Stimulated activated CD8-positive, alpha-beta memory T cell treated with anti-CD3 and anti-CD28 coated beads, Interleukin-7, amount 100 ng/mL, for 4 hours (primary cell): ENCODE data around the gene COL25A1.
"Not testable (repeated sequence)": the region's sequence is repeated elsewhere in the genome, so short reads cannot be mapped to it uniquely, and the experiment has no call there.

Experiments used
- DNase-seq, 2 donors: peaks; one replicate each; pipeline ENCODE4 v3.0.0-alpha.2; 2020; ENCODE audit warnings: low read depth in 2 of 2

The COL25A1 gene

GRCh38 chr4:109125084-109125483 is 177.4 kb downstream of the COL25A1 start:
- DNase-seq = no peak

DNA sequence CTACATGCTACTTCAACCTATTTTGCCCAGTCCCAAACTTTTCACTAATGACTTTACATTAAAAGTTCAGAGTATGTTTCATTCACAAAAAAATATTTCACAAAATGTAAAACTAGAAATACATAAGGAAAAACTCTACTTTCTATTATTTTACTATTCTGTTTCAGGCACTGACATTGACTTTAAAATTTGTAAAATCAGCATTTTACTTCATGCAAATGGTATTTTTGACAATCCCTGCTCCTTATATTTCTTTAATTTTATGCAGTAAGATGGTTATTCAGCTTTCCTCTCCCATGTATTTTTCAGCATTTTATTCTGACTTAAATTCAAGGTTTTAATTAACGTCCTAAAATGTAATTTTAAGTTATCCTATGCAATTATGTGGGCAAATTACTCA is 178.5 kb downstream of the COL25A1 start:
- DNase-seq = no peak

GRCh38 chr4:109121561-109121960 is 180.9 kb downstream of the COL25A1 start:
- no peak for DNase-seq

- no peak for DNase-seq
These were observed 182.6 kb downstream of the COL25A1 start for GRCh38 chr4:109119852-109120251.

- no peak for DNase-seq
These were observed 183.8 kb downstream of the COL25A1 start for GRCh38 chr4:109118635-109119034.

DNA sequence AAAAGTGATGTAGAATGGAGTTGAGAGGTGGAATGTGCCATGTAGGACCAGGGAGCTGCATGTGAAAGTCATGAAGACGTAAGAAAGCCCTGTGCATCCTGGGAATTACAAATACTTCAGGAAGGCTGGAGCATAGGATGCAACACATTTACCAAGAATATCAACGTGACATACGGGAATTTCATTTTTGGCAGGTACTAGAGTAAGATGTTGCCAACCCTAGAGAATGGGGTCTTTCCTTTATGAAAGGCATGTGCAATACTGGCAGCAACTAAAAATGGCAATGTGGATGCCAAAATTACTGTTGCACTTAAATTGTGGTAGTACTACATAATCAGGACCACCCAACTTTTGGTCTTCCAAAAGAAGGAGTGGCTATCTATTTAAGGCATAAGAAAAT is 188.0 kb downstream of the COL25A1 start:
- no peak for DNase-seq

GRCh38 chr4:109113521-109113920 is 188.9 kb downstream of the COL25A1 start:
- DNase-seq = no peak

DNA sequence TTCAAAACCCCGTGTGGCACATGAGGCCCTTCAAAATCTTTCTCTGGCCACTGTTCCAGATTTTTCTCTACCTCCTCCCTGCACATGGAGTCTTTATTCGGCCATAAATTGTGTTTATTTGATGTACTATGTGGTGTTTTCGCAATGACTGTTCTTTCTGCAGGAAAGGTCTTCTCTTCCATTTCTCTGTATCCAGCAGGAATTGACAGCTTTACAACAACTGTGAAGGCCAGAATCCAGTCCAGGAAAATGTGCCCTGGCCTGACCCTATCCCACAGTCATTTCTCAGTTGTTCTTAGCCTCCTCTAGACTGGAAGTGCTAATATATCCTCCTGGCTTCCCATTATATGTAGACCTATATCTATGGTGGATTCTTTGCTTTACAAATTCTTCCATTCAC is 191.4 kb downstream of the COL25A1 start:
- no peak for DNase-seq

- not testable (repeated sequence) for DNase-seq
These were observed 194.2 kb downstream of the COL25A1 start for GRCh38 chr4:109108215-109108614.

DNA sequence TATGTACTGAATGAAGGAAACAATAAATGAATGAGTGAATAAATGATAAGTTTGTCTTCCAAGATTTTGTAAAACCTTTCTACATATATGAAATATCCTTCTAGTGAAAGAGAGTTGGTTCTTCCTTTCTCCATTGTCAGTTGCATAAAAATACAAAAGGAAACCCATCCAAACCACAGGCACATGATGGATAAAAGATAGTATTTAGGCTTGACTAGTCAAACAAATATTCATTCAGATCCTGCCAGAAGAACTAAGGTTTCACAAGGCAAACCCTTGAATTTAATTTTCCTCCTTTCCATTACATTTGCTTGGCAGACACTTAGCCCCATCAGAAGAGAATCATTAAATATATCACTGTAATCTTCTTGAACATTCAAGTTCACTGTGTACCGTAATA is 208.4 kb downstream of the COL25A1 start:
- DNase-seq = no peak

- no peak for DNase-seq
These were observed 210.6 kb downstream of the COL25A1 start for GRCh38 chr4:109091727-109092409.

- DNase-seq = no peak
These were observed 218.5 kb downstream of the COL25A1 start for GRCh38 chr4:109083911-109084310.

- no peak for DNase-seq
These were observed 222.7 kb downstream of the COL25A1 start for GRCh38 chr4:109079731-109080130.

DNA sequence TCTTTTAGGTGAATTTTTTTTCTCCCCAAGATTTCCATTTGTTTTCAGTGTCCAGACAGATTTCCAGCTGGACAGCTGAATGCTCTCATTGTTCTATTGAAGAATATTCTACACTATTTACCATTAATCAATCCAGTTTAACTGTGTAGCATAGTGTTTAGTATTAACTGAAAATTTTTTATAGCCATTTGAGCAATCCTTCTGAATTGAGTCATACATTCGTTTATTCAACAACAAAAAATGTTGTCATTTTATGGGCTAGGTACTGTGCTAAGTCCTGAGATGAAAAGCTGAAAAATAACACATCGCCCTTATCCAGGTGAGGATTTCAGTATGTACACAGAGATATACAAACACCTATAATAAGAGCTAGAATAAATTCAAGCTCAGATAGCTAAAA is 223.3 kb downstream of the COL25A1 start:
- no peak for DNase-seq

DNA sequence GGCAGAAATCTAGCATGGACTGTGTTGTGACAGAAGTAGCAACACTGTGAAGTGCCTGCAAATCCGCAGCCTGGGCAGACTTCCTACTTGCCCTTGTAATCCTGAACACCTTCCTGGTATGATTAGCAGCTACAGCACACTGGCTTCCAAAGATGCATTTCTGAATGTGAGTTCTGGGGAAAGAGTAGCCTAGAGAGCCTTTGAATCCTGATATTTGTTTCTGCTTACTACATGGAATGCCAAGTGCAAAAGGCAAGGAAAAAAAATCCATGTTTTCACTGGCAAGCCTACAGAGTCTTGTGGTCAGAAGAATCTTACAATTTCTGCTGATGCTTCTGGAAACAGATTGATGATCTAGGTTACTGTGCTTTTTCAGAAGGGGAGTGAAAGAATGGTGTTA is 223.7 kb downstream of the COL25A1 start:
- DNase-seq = no peak

DNA sequence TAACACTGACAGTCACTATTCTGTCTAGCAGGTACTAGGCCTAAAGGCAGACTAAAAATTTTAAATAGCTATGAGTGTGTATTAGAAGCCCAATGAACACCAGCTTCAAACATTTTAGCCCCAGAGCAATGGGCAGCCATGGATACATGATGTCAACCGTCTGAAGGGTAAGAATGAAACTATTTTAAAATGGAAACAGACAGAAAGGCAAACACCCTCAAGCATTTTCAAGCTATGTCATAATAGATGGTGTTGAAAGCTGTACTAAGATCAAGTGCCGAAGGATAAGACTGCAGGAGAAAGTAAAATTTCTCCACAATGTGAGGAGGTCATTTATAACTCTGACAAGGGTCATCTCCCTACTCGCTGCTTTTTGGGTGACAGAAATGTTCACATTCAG is 225.0 kb downstream of the COL25A1 start:
- no peak for DNase-seq

DNA sequence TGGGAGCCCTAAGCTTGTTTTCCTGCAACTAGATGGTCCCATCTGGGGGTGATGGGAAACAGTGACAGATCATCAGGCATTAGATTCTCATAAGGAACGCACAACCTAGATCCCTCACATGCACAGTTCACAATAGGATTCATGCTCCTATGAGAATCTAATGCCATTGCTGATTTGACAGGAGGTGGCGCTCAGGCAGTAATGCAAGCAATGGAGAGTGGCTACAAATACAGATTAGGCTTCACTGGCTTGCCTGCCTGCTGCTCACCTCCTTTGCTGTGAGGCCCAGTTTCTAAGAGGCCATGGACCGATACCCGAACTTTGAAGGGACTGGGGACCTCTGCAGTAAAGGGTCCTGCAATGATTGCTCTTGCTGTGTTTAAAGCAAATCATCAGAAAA is 225.7 kb downstream of the COL25A1 start:
- DNase-seq = not testable (repeated sequence)

DNA sequence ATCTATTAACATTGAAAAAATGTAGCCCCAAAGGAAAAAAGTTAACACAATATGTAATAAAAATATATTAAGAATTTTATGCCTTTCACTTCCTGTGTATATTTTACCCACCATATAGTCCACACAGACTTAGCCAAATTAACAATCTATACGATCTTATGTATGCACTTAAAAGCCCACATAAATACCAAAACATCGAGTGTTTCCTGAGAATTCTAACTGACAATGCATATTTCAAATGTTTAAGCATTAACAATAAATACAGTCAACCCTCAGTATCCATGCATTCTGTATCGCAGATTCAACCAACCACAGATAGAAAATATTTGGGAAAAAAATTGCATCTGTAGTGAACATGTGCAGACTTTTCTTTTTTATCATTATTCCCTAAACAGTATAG is 226.8 kb downstream of the COL25A1 start:
- no peak for DNase-seq

DNA sequence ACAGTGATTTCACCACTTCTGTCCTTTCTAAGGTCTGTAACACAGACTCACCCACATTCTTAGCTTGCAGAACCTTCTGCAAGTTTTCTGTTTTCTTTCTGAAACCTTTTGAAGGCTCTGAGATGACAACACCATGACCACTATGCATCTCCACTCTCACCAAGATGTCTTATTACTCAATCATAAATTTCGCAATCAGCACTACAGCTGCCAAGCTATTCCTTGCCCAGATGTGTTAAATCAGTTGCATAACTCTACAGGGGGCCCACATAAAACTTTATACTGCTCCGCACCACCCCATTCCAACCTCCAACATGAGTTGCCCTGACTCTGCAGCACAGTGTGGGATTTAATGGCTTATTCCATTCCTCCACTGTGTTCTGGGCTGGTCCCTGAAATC is 229.9 kb downstream of the COL25A1 start:
- DNase-seq = no peak

DNA sequence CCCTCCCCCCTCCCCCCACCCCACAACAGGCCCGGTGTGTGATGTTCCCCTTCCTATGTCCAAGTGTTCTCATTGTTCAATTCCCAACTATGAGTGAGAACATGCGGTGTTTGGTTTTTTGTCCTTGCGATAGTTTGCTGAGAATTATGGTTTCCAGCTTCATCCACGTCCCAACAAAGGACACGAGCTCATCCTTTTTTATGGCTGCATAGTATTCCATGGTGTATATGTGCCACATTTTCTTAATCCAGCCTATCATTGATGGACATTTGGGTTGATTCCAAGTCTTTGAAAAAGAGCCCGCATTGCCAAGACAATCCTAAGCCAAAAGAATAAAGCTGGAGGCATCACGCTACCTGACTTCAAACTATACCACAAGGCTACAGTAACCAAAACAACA is 231.8 kb downstream of the COL25A1 start:
- DNase-seq = not testable (repeated sequence)

- DNase-seq = no peak
These were observed 234.8 kb downstream of the COL25A1 start for GRCh38 chr4:109067508-109068235.

- DNase-seq = no peak
These were observed 237.5 kb downstream of the COL25A1 start for GRCh38 chr4:109065006-109065405.

DNA sequence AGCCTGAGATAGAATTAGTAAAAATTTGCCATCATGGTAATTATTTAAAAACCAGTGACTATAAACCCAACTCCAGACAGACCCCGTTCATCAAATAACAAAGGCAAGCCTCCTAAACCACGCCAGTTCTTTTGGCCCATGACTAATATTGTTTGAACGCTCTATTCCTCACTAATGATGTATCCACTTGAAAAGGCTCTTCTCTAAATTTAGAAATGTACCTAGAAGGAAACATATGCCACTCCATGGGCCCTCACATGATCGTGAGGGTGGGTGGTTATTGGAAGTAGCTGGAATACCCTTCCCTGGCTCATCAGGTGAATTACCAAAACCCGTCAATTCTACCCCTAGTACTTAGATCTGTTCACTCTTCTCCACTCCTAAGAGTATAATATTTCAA is 249.2 kb downstream of the COL25A1 start:
- no peak for DNase-seq

DNA sequence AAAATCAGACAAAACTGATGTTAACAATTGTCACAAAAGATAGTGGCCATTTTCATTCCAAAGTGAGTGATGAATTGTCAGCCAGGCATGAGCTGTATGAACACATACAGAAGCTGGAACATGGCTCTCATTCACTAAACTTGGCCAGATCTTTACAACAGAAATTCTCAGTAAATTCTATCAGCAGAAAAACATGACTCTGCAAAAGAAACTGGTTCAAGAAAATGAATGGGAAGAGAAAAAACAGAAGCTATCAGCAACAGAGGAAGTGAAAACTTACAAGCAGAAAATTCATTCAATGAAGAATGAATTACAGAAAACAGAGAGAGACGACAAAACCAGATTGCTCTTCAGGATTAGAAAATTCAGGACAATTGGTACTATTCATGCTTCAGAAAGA is 249.6 kb downstream of the COL25A1 start:
- DNase-seq = no peak
